Measurements from ENCODE around the gene ARFRP1. TPM values are rescaled to one million over a fixed set of nuclear protein-coding genes. Genes with fewer than 3 reads are reported as not detected.
A peak's percentile ranks its signal among the peaks of the same experiment; 100 is the strongest.

ARFRP1 gene
- total RNA-seq, 1 donor from 2014 or later: 51.0 TPM

DNA sequence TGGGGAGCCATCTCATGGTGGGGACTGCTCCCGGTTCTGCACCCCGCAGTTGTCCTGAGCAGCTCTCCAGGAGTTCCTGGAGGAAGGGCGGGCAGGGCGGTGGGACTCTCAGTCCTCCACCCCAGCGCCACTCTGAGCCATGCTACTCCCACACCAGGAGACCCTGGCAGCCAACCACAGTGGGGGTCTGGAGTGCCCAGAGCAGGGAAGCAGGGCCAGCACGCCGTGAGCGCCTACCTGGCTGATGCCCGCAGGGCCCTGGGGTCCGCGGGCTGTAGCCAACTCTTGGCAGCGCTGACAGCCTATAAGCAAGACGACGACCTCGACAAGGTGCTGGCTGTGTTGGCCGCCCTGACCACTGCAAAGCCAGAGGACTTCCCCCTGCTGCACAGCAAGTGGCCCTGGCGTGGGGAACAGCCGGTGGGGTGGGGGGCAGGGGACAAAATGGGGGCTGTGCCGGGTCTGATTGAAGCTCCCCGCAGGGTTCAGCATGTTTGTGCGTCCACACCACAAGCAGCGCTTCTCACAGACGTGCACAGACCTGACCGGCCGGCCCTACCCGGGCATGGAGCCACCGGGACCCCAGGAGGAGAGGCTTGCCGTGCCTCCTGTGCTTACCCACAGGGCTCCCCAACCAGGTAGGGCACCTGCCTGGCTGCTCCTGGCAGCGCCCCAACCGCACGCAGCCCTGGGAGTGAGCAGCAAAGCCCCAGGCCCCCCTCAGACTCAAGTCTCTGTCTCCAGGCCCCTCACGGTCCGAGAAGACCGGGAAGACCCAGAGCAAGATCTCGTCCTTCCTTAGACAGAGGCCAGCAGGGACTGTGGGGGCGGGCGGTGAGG is 13.0 kb downstream of the ARFRP1 start:
- peaks cover 2% of the 10 kb centered on the region for H3K36me3 Mint-ChIP-seq (ENCODE audit: insufficient read depth)
- no peaks in the 10 kb centered on the region for H3K27me3 Mint-ChIP-seq
- TF ChIP-seq, protein P1, sequence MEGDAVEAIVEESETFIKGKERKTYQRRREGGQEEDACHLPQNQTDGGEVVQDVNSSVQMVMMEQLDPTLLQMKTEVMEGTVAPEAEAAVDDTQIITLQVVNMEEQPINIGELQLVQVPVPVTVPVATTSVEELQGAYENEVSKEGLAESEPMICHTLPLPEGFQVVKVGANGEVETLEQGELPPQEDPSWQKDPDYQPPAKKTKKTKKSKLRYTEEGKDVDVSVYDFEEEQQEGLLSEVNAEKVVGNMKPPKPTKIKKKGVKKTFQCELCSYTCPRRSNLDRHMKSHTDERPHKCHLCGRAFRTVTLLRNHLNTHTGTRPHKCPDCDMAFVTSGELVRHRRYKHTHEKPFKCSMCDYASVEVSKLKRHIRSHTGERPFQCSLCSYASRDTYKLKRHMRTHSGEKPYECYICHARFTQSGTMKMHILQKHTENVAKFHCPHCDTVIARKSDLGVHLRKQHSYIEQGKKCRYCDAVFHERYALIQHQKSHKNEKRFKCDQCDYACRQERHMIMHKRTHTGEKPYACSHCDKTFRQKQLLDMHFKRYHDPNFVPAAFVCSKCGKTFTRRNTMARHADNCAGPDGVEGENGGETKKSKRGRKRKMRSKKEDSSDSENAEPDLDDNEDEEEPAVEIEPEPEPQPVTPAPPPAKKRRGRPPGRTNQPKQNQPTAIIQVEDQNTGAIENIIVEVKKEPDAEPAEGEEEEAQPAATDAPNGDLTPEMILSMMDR (IDR thresholded peaks at IDR 0.05; ENCODE audit: unreplicated experiment): no peak
- no peak for DNase-seq (ENCODE audit: low spot score, unreplicated experiment)
- H3K9me3 Mint-ChIP-seq (ENCODE audit: low read depth): no peaks in the 10 kb centered on the region
- H3K27ac Mint-ChIP-seq: no peak overlapping the region
- H3K4me3 Mint-ChIP-seq (ENCODE audit: low read depth): no peak overlapping the region
- no peaks in the 10 kb centered on the region for H3K4me1 Mint-ChIP-seq (ENCODE audit: low read depth)

DNA sequence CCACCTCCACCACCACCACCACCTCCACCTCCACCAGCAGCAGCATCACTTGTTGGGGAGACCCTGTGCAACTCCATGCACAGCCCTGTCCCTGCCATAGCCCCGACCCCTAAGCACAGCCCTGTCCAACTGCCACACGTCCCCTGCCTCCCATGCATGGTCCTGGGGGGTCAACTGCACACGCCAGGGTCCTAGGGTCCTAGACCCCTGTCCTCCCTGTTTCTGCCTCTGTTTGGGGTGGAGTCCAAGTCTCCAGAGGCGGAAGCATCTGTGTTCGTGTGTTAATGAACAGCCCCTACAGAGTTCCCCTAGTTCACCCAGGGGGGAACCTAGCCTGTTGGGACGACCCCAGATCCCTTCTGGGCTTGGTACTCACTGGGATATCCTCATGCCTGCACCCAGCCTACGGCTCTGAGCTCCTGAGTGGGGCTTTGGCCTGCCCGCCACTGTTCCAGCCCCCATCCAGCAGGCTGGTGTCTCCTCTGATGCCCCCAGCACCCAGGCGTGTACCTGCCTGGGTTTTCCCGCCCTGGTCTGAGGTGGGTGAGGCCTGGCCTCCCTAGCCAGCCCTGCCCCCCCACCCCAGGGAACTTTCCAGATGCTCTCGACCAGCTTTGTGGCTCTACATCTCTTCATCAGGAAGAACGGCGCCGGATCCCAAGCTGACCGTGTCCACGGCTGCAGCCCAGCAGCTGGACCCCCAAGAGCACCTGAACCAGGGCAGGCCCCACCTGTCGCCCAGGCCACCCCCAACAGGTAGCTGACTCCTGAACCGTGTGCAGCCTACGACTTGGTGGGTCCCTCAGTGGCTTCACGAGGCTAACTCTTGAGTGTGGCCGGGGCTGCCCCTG is 13.8 kb downstream of the ARFRP1 start:
- Mint-ChIP-seq H3K4me3 (ENCODE audit: low read depth) (no peak overlapping the region), H3K4me1 (ENCODE audit: low read depth) (no peaks in the 10 kb centered on the region), H3K36me3 (ENCODE audit: insufficient read depth) (peaks cover 2% of the 10 kb centered on the region), H3K27ac (peak overlapping the region; percentile 86), H3K9me3 (ENCODE audit: low read depth) (no peaks in the 10 kb centered on the region), H3K27me3 (no peaks in the 10 kb centered on the region)
- TF ChIP-seq, protein P1 (IDR thresholded peaks at IDR 0.05; ENCODE audit: unreplicated experiment): no peak
- DNase-seq (ENCODE audit: low spot score, unreplicated experiment): no peak

DNA sequence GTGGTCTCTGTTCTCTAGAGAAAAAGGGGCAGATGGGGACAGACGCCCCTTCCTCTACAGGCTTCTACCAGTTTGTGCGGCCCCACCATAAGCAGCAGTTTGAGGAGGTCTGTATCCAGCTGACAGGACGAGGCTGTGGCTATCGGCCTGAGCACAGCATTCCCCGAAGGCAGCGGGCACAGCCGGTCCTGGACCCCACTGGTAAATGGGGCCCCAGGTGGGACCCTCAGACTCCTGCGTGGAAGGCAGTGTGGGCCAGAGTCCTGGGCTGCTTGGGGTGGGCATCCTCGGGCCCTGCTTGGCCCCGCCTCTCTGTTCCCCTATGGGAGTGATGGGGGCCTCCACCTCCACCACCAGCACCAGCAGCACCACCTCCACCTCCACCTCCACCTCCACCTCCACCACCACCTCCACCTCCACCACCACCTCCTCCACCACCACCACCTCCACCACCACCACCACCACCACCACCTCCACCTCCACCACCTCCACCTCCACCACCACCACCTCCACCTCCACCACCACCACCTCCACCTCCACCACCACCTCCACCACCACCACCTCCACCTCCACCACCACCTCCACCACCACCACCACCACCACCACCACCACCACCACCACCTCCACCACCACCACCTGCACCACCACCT is 14.6 kb downstream of the ARFRP1 start:
- Mint-ChIP-seq H3K36me3 (ENCODE audit: insufficient read depth) (peaks cover 2% of the 10 kb centered on the region), H3K9me3 (ENCODE audit: low read depth) (no peaks in the 10 kb centered on the region), H3K4me3 (ENCODE audit: low read depth) (no peak overlapping the region), H3K27ac (peak overlapping the region; percentile 52), H3K4me1 (ENCODE audit: low read depth) (no peaks in the 10 kb centered on the region), H3K27me3 (no peaks in the 10 kb centered on the region)
- TF ChIP-seq, protein P1 (IDR thresholded peaks at IDR 0.05; ENCODE audit: unreplicated experiment): no peak
- DNase-seq (ENCODE audit: low spot score, unreplicated experiment): no peak

DNA sequence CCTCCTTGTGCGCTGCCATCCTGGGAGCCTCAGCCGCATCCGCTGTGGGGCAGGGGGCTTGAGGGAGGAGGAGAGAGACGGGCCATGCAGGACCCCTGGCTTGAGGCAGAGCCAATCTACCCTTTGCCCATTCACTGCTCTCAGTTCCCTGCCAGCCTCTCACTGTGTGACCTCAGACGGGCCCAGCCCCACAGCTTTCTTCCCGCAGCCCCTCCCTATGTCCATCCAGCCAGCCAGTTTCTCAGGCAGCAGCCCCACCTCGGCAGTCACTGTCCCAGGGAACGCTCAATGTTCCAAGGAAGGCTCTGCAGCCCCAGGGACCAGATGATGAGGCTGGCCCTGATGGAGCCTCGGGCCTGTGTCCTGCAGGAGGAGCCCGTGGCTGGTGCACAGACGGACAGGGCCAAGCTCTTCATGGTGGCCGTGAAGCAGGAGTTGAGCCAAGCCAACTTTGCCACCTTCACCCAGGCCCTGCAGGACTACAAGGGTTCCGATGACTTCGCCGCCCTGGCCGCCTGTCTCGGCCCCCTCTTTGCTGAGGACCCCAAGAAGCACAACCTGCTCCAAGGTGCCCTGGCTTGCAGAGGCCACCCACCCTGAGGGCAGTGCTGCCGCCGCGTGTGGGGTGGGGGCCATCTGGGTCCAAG is 15.2 kb downstream of the ARFRP1 start:
- TF ChIP-seq, protein P1 (IDR thresholded peaks at IDR 0.05; ENCODE audit: unreplicated experiment): no peak
- peak overlapping the region; percentile 52 for H3K27ac Mint-ChIP-seq

More for the DNA sequence above, 15.2 kb downstream of the ARFRP1 start:
- Mint-ChIP-seq H3K4me3 (ENCODE audit: low read depth) (no peak overlapping the region), H3K27me3 (no peaks in the 10 kb centered on the region), H3K9me3 (ENCODE audit: low read depth) (no peaks in the 10 kb centered on the region), H3K36me3 (ENCODE audit: insufficient read depth) (peaks cover 2% of the 10 kb centered on the region), H3K4me1 (ENCODE audit: low read depth) (no peaks in the 10 kb centered on the region)
- no peak for DNase-seq (ENCODE audit: low spot score, unreplicated experiment)

Measured in progenitor cell of endocrine pancreas (in vitro differentiated cells).